Suppressor macrophage (primary cell): ENCODE results near the gene GNAI3.

Experiments used
- DNase-seq, 4 experiments: peaks; one replicate each; pipeline ENCODE4 v3.0.0-alpha.2; 2020 to 2022

GNAI3 gene

GRCh38 chr1:109598655-109599054 lies 50.2 kb downstream of the GNAI3 start:
- DNase-seq = no peak

GRCh38 chr1:109603229-109603628 lies 54.8 kb downstream of the GNAI3 start:
- no peak for DNase-seq

- no peak for DNase-seq
Measured at GRCh38 chr1:109605381-109605780, 57.0 kb downstream of the GNAI3 start.

GRCh38 chr1:109609881-109610280 lies 61.5 kb downstream of the GNAI3 start:
- no peak for DNase-seq

- peak in 1 of 4 experiments; percentile 2 for DNase-seq
Measured at GRCh38 chr1:109610609-109611307, 62.3 kb downstream of the GNAI3 start.

GRCh38 chr1:109611308-109611990 lies 63.0 kb downstream of the GNAI3 start:
- no peak for DNase-seq

- DNase-seq = no peak
Measured at GRCh38 chr1:109613361-109614147, 65.1 kb downstream of the GNAI3 start.

GRCh38 chr1:109615879-109616278 lies 67.5 kb downstream of the GNAI3 start:
- peak; percentile 93 to 99 (median 94) for DNase-seq

- DNase-seq = peak; percentile 57 to 83 (median 76)
Measured at GRCh38 chr1:109616391-109616790, 68.0 kb downstream of the GNAI3 start.

GRCh38 chr1:109617291-109617801 lies 68.9 kb downstream of the GNAI3 start:
- peak; percentile 79 to 95 (median 87) for DNase-seq

GRCh38 chr1:109618661-109619575 lies 70.5 kb downstream of the GNAI3 start:
- DNase-seq = peak; percentile 58 to 82 (median 71)

GRCh38 chr1:109619576-109620400 lies 71.4 kb downstream of the GNAI3 start, which contains the start of the genes AMPD2 and GNAT2:
TSS of gene AMPD2 (plus strand) at chr1:109619837. CDS start at chr1:109621176, 1,339 bp downstream.
TSS of gene GNAT2 (minus strand) at chr1:109619616. CDS start at chr1:109612870, 6,746 bp downstream.
- peak; percentile 94 to 98 (median 96) for DNase-seq

GRCh38 chr1:109620401-109620791 lies 72.0 kb downstream of the GNAI3 start:
- DNase-seq = peak in 3 of 4 experiments; percentile 39 to 57 (median 43)

- DNase-seq = peak; percentile 94 to 98 (median 96)
Measured at GRCh38 chr1:109620841-109621286, 72.4 kb downstream of the GNAI3 start.

GRCh38 chr1:109621379-109622136 lies 73.1 kb downstream of the GNAI3 start:
- peak; percentile 45 to 66 (median 55) for DNase-seq

- no peak for DNase-seq
Measured at GRCh38 chr1:109622137-109622892, 73.9 kb downstream of the GNAI3 start.

- DNase-seq = peak in 3 of 4 experiments; percentile 48 to 59 (median 53)
Measured at GRCh38 chr1:109622895-109623294, 74.5 kb downstream of the GNAI3 start.

- DNase-seq = no peak
Measured at GRCh38 chr1:109623601-109624161, 75.3 kb downstream of the GNAI3 start.
